GM12874 (cell line): ENCODE results near the gene PDK1.

Experiments used
- CTCF ChIP-seq: IDR thresholded peaks from 2 replicates; pipeline ENCODE4 v1.5.1; 2011; ENCODE audit warnings: low read depth, mild to moderate bottlenecking, control low read depth, low read length, moderate library complexity; ENCODE audit not compliant: insufficient read depth

Gene PDK1

GRCh38 chr2:172588931-172589330, 33.0 kb downstream of the PDK1 start:
- TF ChIP-seq CTCF = no peak

DNA sequence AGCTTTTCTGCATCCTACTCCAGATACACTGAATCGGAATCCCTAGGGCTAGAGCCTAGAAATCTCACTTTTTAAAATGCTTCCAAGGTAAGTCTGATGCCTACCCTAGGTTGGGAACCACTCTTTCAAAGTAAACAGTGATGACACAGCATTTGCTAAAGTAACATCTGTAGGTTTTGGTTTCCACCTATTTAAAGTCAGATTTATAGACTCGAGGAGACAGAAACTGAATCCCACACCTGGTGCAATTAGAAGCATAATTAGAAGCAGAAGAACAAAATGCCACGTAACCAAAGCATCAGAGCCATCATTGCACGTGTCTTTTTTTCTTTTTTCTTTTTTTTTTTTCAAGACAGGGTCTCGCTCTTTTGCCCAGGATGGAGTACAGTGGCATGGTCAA, 40.9 kb downstream of the PDK1 start:
- no peak for TF ChIP-seq CTCF

GRCh38 chr2:172597176-172597842, 41.4 kb downstream of the PDK1 start:
- no peak for TF ChIP-seq CTCF

DNA sequence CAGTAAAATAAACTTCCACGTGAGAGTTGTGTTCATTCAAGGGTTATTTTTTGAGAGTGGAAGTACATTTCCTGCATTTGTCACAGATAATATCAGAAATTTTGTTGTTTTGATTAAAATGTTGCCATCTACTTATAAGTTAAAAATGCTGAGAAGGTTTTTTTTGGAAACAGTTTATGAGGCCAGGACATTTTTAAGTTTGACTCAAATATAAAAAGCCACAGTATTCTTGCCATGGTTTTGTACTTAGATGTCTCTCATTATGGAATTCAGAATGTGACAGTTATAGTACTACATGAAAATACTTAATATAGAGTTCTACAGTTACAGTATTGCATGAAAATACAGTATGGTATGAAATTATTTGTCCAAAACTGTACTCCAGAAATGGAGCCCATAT, 44.1 kb downstream of the PDK1 start:
- TF ChIP-seq CTCF = no peak

GRCh38 chr2:172600557-172601008, 44.7 kb downstream of the PDK1 start:
- TF ChIP-seq CTCF = no peak

- no peak for TF ChIP-seq CTCF
Observed at GRCh38 chr2:172606285-172606684, 50.4 kb downstream of the PDK1 start.

DNA sequence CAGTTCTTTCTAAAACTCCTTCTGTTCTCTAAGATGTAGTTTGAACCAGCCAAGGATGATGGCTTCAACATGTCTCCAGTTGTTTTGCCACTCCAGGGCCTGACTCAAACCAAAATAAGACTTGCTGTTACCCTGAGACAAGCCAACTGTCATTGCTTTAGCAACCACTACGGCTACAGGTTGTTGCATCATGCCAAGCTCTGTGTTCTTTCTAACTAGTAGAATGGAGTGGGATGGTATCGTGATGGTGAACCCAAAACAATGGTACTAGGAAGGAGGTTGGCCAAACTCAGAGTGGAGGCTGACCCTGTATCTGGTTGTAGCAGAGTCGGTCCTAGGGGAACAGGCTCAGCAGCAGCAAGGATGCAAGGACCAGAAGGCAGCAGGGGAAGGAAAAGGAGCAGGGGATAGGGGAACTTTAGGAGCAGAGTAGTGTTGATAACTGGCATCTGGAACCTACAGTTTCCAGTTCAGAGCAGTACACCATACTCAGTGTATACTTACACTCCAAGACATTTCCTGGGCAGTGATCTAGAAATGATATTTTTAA, 51.6 kb downstream of the PDK1 start:
- TF ChIP-seq CTCF = no peak

GRCh38 chr2:172609488-172609887, 53.6 kb downstream of the PDK1 start:
- no peak for TF ChIP-seq CTCF
